Measurements from ENCODE around the gene TNS3. TPM values are rescaled to one million over a fixed set of nuclear protein-coding genes. Genes with fewer than 3 reads are reported as not detected.

Gene TNS3
- total RNA-seq, 1 donor from 2014 or later: 6.1 TPM

- DNase-seq (ENCODE audit: low spot score in 2 of 2) (no peak), FAIRE-seq (no peak)
Measured at GRCh38 chr7:47496056-47496665, 85.8 kb downstream of the TNS3 start.

- no peak for FAIRE-seq
- DNase-seq (ENCODE audit: low spot score in 2 of 2): peak in 1 of 2 donors; percentile 56
Measured at GRCh38 chr7:47493976-47494911, 87.7 kb downstream of the TNS3 start.

- no peak for FAIRE-seq
- no peak for DNase-seq (ENCODE audit: low spot score in 2 of 2)
Measured at GRCh38 chr7:47492716-47493325, 89.1 kb downstream of the TNS3 start.

- DNase-seq (ENCODE audit: low spot score in 2 of 2) (no peak), FAIRE-seq (no peak)
Measured at GRCh38 chr7:47490501-47491265, 91.2 kb downstream of the TNS3 start.

- no peak for FAIRE-seq
- no peak for DNase-seq (ENCODE audit: low spot score in 2 of 2)
Measured at GRCh38 chr7:47489624-47490023, 92.3 kb downstream of the TNS3 start.

- DNase-seq (ENCODE audit: low spot score in 2 of 2) (no peak), FAIRE-seq (no peak)
Measured at GRCh38 chr7:47488969-47489342, 93.0 kb downstream of the TNS3 start.

GRCh38 chr7:47488201-47488968, 93.5 kb downstream of the TNS3 start:
- FAIRE-seq: no peak
- DNase-seq (ENCODE audit: low spot score in 2 of 2): no peak

- FAIRE-seq (no peak), DNase-seq (ENCODE audit: low spot score in 2 of 2) (no peak)
Measured at GRCh38 chr7:47485640-47486435, 96.1 kb downstream of the TNS3 start.

GRCh38 chr7:47484923-47485639, 96.8 kb downstream of the TNS3 start:
- FAIRE-seq (no peak), DNase-seq (ENCODE audit: low spot score in 2 of 2) (no peak)

GRCh38 chr7:47484457-47484856, 97.5 kb downstream of the TNS3 start:
- FAIRE-seq (no peak), DNase-seq (ENCODE audit: low spot score in 2 of 2) (no peak)

- no peak for DNase-seq (ENCODE audit: low spot score in 2 of 2)
- no peak for FAIRE-seq
Measured at GRCh38 chr7:47483604-47484273, 98.2 kb downstream of the TNS3 start.

- FAIRE-seq (no peak), DNase-seq (ENCODE audit: low spot score in 2 of 2) (no peak)
Measured at GRCh38 chr7:47482013-47482875, 99.7 kb downstream of the TNS3 start.

GRCh38 chr7:47481541-47482012, 100.3 kb downstream of the TNS3 start:
- FAIRE-seq (no peak), DNase-seq (ENCODE audit: low spot score in 2 of 2) (no peak)

GRCh38 chr7:47480576-47481538, 101.1 kb downstream of the TNS3 start:
- FAIRE-seq: no peak
- DNase-seq (ENCODE audit: low spot score in 2 of 2): no peak

GRCh38 chr7:47479821-47480575, 101.9 kb downstream of the TNS3 start:
- DNase-seq (ENCODE audit: low spot score in 2 of 2): no peak

More at GRCh38 chr7:47479821-47480575, 101.9 kb downstream of the TNS3 start:
- FAIRE-seq: no peak
